Measurements from ENCODE around the gene CACNA1B.
"Not testable (repeated sequence)": the region's sequence is repeated elsewhere in the genome, so short reads cannot be mapped to it uniquely, and the experiment has no call there.

CACNA1B gene

GRCh38 chr9:137881591-137882505, 4.3 kb downstream of the CACNA1B start:
- H3K4me3 ChIP-seq (ENCODE audit: low read depth, low read length): no peak overlapping the region
- DNase-seq (ENCODE audit: low read depth): no peak
- TF ChIP-seq CTCF (IDR thresholded peaks at IDR 0.05; ENCODE audit: low read depth, low read length, missing control alignments): no peak

- no peak for TF ChIP-seq CTCF (IDR thresholded peaks at IDR 0.05; ENCODE audit: low read depth, low read length, missing control alignments)
- no peak for DNase-seq (ENCODE audit: low read depth)
- H3K4me3 ChIP-seq (ENCODE audit: low read depth, low read length): no peak overlapping the region
Measured at GRCh38 chr9:137882506-137882821, 4.9 kb downstream of the CACNA1B start.

- not testable (repeated sequence) for DNase-seq (ENCODE audit: low read depth); H3K4me3 ChIP-seq (ENCODE audit: low read depth, low read length)
Measured at GRCh38 chr9:137883977-137884376, 6.4 kb downstream of the CACNA1B start.

- not testable (repeated sequence) for DNase-seq (ENCODE audit: low read depth)
Measured at GRCh38 chr9:137884547-137884946, 7.0 kb downstream of the CACNA1B start.

GRCh38 chr9:137885121-137885520, 7.5 kb downstream of the CACNA1B start:
- H3K4me3 ChIP-seq (ENCODE audit: low read depth, low read length); DNase-seq (ENCODE audit: low read depth): not testable (repeated sequence)

More at GRCh38 chr9:137884547-137884946, 7.0 kb downstream of the CACNA1B start:
- H3K4me3 ChIP-seq (ENCODE audit: low read depth, low read length): not testable (repeated sequence)

- DNase-seq (ENCODE audit: low read depth); H3K4me3 ChIP-seq (ENCODE audit: low read depth, low read length): not testable (repeated sequence)
Measured at GRCh38 chr9:137888621-137889020, 11.0 kb downstream of the CACNA1B start.

- not testable (repeated sequence) for DNase-seq (ENCODE audit: low read depth); H3K4me3 ChIP-seq (ENCODE audit: low read depth, low read length)
Measured at GRCh38 chr9:137889966-137890365, 12.4 kb downstream of the CACNA1B start.

GRCh38 chr9:137890768-137891587, 13.4 kb downstream of the CACNA1B start:
- DNase-seq (ENCODE audit: low read depth): not testable (repeated sequence)

GRCh38 chr9:137891588-137892423, 14.2 kb downstream of the CACNA1B start:
- H3K4me3 ChIP-seq (ENCODE audit: low read depth, low read length): no peak overlapping the region
- TF ChIP-seq CTCF (IDR thresholded peaks at IDR 0.05; ENCODE audit: low read depth, low read length, missing control alignments): no peak
- DNase-seq (ENCODE audit: low read depth): no peak

More at GRCh38 chr9:137890768-137891587, 13.4 kb downstream of the CACNA1B start:
- H3K4me3 ChIP-seq (ENCODE audit: low read depth, low read length): not testable (repeated sequence)

Data from GM12864 (cell line).